GM19023 (cell line): ENCODE measurements around the gene USP5.

Source experiments
- ATAC-seq: cut with Tn5 transposase; IDR thresholded peaks from one replicate; pipeline ENCODE4 v1.9.1; 2021; ENCODE audit warnings: mild to moderate bottlenecking, moderate library complexity; ENCODE audit not compliant: unreplicated experiment

USP5 gene

GRCh38 chr12:6840761-6841515 is 11.0 kb upstream of the USP5 start, which contains the start of gene GNB3:
Gene GNB3, plus strand, starts transcription at chr12:6840925. Its CDS starts 363 bp downstream, at chr12:6841288.
- no peak for ATAC-seq

GRCh38 chr12:6842075-6842474 is 9.9 kb upstream of the USP5 start:
- ATAC-seq, result no peak

- ATAC-seq, result no peak
Observed at GRCh38 chr12:6843118-6843902, 8.6 kb upstream of the USP5 start.

- ATAC-seq, result no peak
Observed at GRCh38 chr12:6845395-6845794, 6.6 kb upstream of the USP5 start.

GRCh38 chr12:6846316-6846869 is 5.6 kb upstream of the USP5 start:
- ATAC-seq, result no peak

DNA sequence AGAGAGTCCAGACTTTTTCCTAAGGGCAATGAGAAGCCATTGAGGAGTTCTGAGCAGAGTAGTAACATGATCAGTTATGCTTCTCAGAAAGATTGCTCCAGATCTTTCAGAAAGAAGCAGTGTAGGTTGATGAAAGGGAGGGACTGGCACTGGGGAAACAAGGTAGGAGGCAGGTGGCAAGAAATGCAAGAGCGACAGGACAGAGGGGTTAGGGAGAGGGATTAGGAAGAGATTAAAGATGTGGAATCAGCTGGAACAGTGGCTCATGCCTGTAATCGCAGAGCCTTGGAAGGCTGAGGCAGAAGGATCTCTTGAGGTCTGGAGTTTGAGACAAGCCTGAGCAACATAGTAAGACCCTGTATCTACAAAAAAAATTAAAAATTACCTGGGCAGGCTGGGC is 4.3 kb upstream of the USP5 start:
- ATAC-seq, result no peak

DNA sequence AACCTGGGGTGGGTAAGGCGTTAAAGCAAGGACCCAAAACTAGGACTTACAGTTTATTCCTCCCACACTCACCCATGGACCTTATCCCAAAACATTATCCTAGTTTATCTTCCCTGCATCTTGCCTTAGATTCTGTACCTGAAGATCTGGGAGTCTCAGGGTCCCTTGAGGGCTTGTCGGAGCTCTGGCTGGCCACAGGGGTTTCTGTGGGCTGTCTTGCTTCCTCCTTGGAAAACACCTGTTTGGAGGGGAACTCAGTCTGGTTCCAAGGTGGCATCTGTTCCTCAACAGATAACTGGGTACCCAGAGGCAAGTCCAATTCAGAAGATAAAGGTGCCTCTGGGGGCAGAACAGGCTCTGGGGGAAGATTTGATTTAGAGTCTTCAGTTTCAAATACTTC is 2.5 kb upstream of the USP5 start:
- ATAC-seq, result no peak

DNA sequence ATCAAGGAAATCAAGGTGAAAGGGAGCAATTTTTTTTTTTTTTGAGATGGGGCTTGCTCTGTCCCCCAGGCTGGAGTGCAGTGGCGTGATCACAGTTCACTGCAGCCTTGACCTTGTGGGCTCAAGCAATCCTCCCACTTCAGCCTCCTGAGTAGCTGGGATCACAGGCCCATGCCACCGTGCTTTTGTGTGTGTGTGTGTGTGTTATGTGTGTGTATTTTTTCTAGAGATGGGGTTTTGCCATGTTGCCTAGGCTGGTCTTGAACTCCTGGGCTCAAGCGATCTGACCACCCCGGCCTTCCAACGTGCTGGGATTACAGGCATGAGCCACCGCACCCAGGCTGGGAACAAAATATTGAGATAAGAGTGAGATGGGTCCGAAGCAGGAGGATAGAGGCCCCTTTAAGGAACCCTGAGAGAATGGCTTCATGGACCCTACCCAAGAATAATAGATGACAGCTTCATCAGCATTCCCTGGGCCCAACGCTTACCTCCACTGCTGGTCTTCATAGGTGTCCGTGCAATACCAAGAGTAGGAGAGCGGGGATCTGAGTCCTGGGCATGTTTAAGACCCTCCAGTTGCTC is 1.9 kb upstream of the USP5 start:
- ATAC-seq, result no peak

DNA sequence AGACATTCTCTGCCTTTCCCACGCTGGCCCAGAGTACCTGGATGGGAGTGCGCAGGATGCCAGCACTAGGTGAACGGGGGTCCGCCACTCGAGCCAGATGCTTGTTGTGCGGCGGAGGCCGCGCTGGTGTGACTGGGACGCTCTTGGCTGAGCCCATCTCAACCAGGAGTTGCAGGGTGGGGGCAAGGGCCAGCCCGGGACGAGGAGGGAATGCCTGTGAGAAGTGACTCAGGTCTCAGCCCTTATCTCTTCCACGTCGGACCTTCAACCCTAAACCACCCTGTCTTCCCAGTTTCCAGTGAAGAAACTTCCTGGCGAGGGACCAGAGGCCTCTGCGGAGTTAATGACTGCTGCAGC is 1.2 kb upstream of the USP5 start:
- no peak for ATAC-seq

DNA sequence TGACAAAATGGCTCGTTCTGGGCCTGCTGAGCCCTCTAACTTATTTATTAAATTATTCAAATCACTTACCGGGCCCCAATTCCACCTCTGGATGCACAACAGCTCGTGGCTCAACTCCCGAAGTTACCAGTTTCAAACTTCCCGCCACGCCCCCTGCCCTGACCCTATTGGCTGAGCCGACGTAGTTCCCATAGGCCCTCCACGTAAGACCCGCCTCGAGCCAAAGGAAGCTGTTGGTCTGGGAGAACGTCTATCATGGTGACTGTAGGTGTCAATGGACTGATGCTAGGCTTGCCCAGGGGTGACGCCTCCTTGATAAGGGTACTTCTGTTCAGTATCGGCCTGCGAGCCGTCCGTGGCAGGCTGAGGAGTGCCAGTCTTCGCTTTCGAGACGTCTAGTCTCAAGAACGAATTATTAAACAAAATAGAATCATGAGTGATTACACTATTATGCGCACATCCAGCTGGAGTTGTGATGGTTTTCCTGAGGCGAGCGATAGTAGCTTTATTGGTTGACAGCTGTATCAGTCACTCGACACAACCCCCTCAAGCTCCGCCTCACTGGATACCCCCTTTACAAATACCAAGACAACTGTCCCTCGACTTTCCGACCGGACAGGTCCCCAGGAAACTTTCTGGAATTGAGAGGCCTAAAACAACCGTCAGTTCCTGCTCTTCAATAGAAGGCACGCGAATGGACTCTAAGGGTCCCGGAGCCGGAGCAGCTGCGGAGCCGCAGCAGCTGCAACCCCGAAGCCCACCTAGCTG is 613 bp upstream of the USP5 start, which contains the start of gene CDCA3:
TSS of gene CDCA3 (minus strand) at position 134 of the 768 bp plus-strand sequence. CDS start 334 bp downstream, outside the sequence.
- ATAC-seq, result peak; percentile 45

DNA sequence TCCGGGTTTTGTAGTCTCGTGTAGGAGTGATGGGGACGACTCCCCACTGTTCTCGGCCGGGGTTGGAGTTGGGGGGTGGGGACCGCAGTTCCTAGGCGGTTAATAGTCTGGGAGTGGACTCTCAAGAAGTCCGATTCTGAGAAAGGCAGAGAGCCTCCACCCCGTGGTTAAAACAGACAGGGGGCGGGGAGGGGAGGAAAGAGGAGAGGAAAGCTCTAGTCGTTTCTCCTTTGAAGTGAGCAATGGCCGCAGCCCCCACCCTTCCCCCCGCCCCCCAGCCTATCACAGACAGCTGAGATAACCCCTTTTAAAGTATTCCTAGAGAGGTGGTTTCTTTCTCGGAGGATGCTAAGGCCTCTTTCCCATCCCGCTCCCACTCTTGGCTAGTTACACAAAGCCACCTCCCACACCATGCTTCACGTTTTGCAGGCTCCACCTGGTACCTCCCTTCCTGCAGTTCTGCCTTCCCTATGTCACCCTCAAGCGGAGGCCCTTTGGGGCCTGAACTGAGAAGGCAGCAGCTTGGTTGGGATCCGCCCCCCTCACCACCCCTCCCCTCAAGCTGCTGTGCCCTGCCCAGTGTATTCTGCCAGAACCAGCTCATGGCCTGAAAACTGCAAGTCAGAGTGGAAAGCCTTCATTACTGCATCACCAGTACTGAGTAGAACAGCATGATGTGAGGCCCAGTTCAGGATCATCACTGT is 853 bp downstream of the USP5 start:
- ATAC-seq, result no peak

GRCh38 chr12:6853626-6854025 is 1.7 kb downstream of the USP5 start:
- no peak for ATAC-seq

GRCh38 chr12:6854036-6854435 is 2.1 kb downstream of the USP5 start:
- no peak for ATAC-seq

DNA sequence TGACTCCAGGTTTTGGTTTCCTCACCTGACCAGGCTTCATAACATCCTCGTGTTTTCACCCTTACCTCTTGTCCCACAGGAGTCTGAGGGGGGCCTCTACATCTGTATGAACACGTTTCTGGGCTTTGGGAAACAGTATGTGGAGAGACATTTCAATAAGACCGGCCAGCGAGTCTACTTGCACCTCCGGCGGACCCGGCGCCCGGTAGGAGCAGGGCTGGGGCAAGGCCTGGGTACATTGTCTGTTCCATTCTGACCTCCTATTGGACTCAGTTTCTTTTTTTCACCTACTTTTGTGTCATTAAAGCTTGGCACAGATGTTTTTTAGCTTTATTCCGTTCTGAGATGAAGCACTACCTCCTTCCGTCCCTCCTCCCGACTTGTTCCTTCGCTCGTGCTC is 3.4 kb downstream of the USP5 start:
- ATAC-seq, result no peak

DNA sequence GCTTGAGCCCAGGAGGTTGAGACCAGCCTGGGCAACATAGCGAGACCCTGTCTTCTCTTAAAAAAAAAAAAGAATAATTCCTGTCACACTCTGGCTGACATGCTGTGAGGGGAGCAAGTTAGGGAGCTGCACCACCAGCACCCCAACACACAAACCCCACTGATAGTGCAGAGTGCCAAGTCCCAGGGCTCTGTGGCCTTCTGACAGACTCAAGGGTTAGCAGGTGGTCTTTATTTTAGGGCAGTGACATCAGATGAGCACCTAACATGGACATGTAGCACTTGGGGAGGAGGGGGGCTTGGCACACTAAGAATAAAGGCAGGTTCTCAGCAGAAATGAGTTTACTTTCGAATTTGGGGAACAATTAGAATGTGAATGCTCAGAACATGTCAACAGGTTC is 6.8 kb downstream of the USP5 start:
- no peak for ATAC-seq

DNA sequence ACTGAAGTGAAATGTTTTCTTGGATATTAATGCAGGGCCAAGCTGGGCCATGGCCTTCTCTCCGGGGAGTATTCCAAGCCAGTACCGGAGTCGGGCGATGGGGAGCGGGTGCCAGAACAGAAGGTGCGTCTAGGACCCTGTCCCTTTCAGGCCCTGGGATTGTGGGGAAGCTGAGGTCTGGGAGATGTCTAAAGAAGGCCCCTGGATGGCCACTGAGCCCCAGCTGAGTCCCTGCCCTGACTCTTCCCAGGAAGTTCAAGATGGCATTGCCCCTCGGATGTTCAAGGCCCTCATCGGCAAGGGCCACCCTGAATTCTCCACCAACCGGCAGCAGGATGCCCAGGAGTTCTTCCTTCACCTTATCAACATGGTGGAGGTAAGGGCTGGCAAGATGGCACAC is 8.2 kb downstream of the USP5 start:
- no peak for ATAC-seq

- no peak for ATAC-seq
Observed at GRCh38 chr12:6860942-6861341, 9.0 kb downstream of the USP5 start.

- ATAC-seq, result no peak
Observed at GRCh38 chr12:6861391-6861790, 9.4 kb downstream of the USP5 start.

DNA sequence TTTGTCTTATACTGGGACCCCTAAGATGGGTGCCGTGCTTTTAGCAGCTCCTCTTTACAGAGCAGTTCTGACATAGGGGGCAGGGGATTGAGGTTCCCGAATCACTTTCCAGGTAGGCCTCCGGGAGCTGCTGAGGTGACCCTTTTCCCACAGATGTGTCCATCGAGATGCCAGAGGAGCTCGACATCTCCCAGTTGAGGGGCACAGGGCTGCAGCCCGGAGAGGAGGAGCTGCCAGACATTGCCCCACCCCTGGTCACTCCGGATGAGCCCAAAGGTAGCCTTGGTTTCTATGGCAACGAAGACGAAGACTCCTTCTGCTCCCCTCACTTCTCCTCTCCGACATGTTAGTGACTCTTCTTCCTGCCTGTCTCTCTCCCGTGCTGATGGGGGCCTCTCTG is 11.1 kb downstream of the USP5 start:
- no peak for ATAC-seq

GRCh38 chr12:6863586-6864321 is 11.8 kb downstream of the USP5 start:
- ATAC-seq, result no peak
